Endothelial cell (in vitro differentiated cells): ENCODE measurements around the gene ZNF808. TPM values are rescaled to one million over a fixed set of nuclear protein-coding genes. Genes with fewer than 3 reads are reported as not detected.
"Not testable (repeated sequence)": the region's sequence is repeated elsewhere in the genome, so short reads cannot be mapped to it uniquely, and the experiment has no call there.

Experiments used
- DNase-seq: peaks from one replicate; pipeline ENCODE4 v3.0.0; 2021; ENCODE audit warnings: low spot score
- H3K27ac Mint-ChIP-seq: one replicate; pipeline ENCODE4 v1.8.0; 2021; ENCODE audit warnings: mixed read lengths, inconsistent platforms; ENCODE audit not compliant: unreplicated experiment
- H3K27me3 Mint-ChIP-seq: one replicate; pipeline ENCODE4 v1.8.0; 2021; ENCODE audit warnings: mild to moderate bottlenecking, moderate library complexity, mixed read lengths, inconsistent platforms; ENCODE audit not compliant: unreplicated experiment
- H3K36me3 Mint-ChIP-seq: one replicate; pipeline ENCODE4 v1.8.0; 2021; ENCODE audit warnings: mild to moderate bottlenecking, low read depth, mixed read lengths, inconsistent platforms; ENCODE audit not compliant: unreplicated experiment
- H3K4me1 Mint-ChIP-seq: one replicate; pipeline ENCODE4 v1.8.0; 2021; ENCODE audit warnings: mild to moderate bottlenecking, mixed read lengths, inconsistent platforms; ENCODE audit not compliant: unreplicated experiment
- H3K4me3 Mint-ChIP-seq: one replicate; pipeline ENCODE4 v1.8.0; 2021; ENCODE audit warnings: mild to moderate bottlenecking, mixed read lengths, inconsistent platforms; ENCODE audit not compliant: unreplicated experiment
- H3K9me3 Mint-ChIP-seq: one replicate; pipeline ENCODE4 v1.8.0; 2021; ENCODE audit warnings: mixed read lengths, inconsistent platforms; ENCODE audit not compliant: unreplicated experiment
- CTCF ChIP-seq: fragments of 200-600 bp; sonication (generic); IDR thresholded peaks from one replicate; pipeline ENCODE4 v1.5.0; 2021; ENCODE audit warnings: antibody characterized with exemption; ENCODE audit not compliant: unreplicated experiment
- total RNA-seq: library from RNA; stranded (reverse); fragmentation: NEBNext Ultra II Directional; extraction: Animal tissue kit (Norgen Biotek cat#: 25700); gene quantifications from one replicate; pipeline ENCODE4 v1.2.1, GENCODE V29; 2021; ENCODE audit not compliant: unreplicated experiment

Gene ZNF808
- total RNA-seq, 1 donor from 2014 or later, result 22.6 TPM

GRCh38 chr19:52585604-52586003, 58.1 kb downstream of the ZNF808 start:
- H3K4me3 Mint-ChIP-seq, result no peak overlapping the region
- H3K36me3 Mint-ChIP-seq, result peaks cover 47% of the 10 kb centered on the region
- peaks cover 4% of the 10 kb centered on the region for H3K27me3 Mint-ChIP-seq
- H3K4me1 Mint-ChIP-seq, result no peaks in the 10 kb centered on the region
- TF ChIP-seq CTCF, result no peak
- DNase-seq, result no peak
- no peaks in the 10 kb centered on the region for H3K9me3 Mint-ChIP-seq
- H3K27ac Mint-ChIP-seq, result no peak overlapping the region

GRCh38 chr19:52590728-52591127, 63.3 kb downstream of the ZNF808 start:
- no peak for TF ChIP-seq CTCF
- Mint-ChIP-seq H3K4me3 (peak overlapping the region; percentile 33), H3K4me1 (no peaks in the 10 kb centered on the region), H3K9me3 (no peaks in the 10 kb centered on the region), H3K27me3 (peaks cover 6% of the 10 kb centered on the region), H3K36me3 (peaks cover 25% of the 10 kb centered on the region), H3K27ac (no peak overlapping the region)
- no peak for DNase-seq

GRCh38 chr19:52592301-52592700, 64.8 kb downstream of the ZNF808 start:
- no peaks in the 10 kb centered on the region for H3K9me3 Mint-ChIP-seq
- H3K4me3 Mint-ChIP-seq, result no peak overlapping the region
- TF ChIP-seq CTCF, result no peak
- H3K27me3 Mint-ChIP-seq, result peaks cover 5% of the 10 kb centered on the region
- no peak overlapping the region for H3K27ac Mint-ChIP-seq
- H3K4me1 Mint-ChIP-seq, result no peaks in the 10 kb centered on the region
- DNase-seq, result no peak
- peaks cover 39% of the 10 kb centered on the region for H3K36me3 Mint-ChIP-seq

GRCh38 chr19:52593441-52593840, 66.0 kb downstream of the ZNF808 start:
- H3K4me1 Mint-ChIP-seq, H3K4me3 Mint-ChIP-seq, H3K27ac Mint-ChIP-seq, H3K9me3 Mint-ChIP-seq, H3K27me3 Mint-ChIP-seq, DNase-seq: not testable (repeated sequence)
- peaks cover 38% of the 10 kb centered on the region for H3K36me3 Mint-ChIP-seq

- no peaks in the 10 kb centered on the region for H3K9me3 Mint-ChIP-seq
- H3K27ac Mint-ChIP-seq, result no peak overlapping the region
Observed at GRCh38 chr19:52599241-52599640, 71.8 kb downstream of the ZNF808 start.

More at GRCh38 chr19:52599241-52599640, 71.8 kb downstream of the ZNF808 start:
- Mint-ChIP-seq H3K4me1 (peaks cover 6% of the 10 kb centered on the region), H3K27me3 (peaks cover 7% of the 10 kb centered on the region), H3K36me3 (peaks cover 36% of the 10 kb centered on the region), H3K4me3 (no peak overlapping the region)
- TF ChIP-seq CTCF, result no peak
- DNase-seq, result no peak
